ENCODE results near the gene CDH4.

The CDH4 gene

GRCh38 chr20:61900011-61900944, 648.2 kb downstream of the CDH4 start:
- no peaks in the 10 kb centered on the region for H3K4me1 ChIP-seq (ENCODE audit: control insufficient read depth, insufficient read depth, low read length)
- no peak overlapping the region for H3K9ac ChIP-seq (ENCODE audit: low read depth, low read length)
- H3K27me3 ChIP-seq (ENCODE audit: control insufficient read depth, insufficient read depth, low read length) = no peaks in the 10 kb centered on the region
- H3K4me3 ChIP-seq (ENCODE audit: low read depth, low read length) = no peak overlapping the region
- H3K9me3 ChIP-seq (ENCODE audit: control insufficient read depth, insufficient read depth, low read length) = no peaks in the 10 kb centered on the region
- H3K36me3 ChIP-seq (ENCODE audit: control insufficient read depth, insufficient read depth, low read length) = no peaks in the 10 kb centered on the region

- H3K9ac ChIP-seq (ENCODE audit: low read depth, low read length) = no peak overlapping the region
- H3K36me3 ChIP-seq (ENCODE audit: control insufficient read depth, insufficient read depth, low read length) = no peaks in the 10 kb centered on the region
- H3K27me3 ChIP-seq (ENCODE audit: control insufficient read depth, insufficient read depth, low read length) = no peaks in the 10 kb centered on the region
- no peak overlapping the region for H3K4me3 ChIP-seq (ENCODE audit: low read depth, low read length)
- no peaks in the 10 kb centered on the region for H3K9me3 ChIP-seq (ENCODE audit: control insufficient read depth, insufficient read depth, low read length)
- no peaks in the 10 kb centered on the region for H3K4me1 ChIP-seq (ENCODE audit: control insufficient read depth, insufficient read depth, low read length)
Observed at GRCh38 chr20:61900945-61901293, 648.9 kb downstream of the CDH4 start.

DNA sequence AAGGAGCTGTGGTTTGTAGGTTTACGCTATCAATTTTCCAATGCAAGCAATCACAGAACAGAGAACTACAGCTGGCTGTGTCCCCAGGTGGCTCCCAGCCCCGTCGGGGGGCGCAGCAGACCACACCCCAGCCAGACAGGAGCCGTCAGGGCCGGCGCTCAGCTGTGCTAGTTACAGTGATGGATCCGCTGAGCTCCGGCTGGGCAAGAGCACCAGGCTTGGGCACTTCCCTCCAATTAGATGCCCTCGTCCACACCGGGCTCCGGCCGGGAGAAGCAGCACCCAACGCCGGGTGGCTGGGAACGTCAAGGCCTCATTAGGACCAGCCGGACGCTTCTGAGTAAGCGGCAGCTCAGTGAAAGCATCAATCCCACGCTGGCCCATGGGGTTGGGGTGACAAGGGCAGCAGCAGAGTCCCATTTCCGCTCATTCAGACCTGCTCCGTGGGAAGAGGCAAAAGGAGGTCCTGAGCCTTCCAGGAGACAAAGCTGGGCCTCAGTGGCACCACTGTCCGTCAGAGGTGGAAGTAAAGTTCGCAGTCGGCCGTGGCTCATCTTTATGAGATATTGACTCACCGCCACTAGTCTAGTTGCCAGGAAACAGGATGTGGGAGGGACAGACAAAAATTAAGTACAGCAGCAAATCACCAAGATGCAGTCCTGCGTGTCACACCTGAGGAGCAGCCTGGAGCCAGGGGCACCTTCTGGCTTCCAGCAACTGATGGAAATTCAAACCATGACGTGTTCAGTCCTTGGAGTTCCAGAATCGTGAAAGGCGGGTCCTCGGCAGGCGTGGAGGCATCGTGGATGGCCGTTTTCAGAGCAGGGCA, 649.5 kb downstream of the CDH4 start:
- Histone ChIP-seq H3K4me3 (ENCODE audit: low read depth, low read length) (no peak overlapping the region), H3K27me3 (ENCODE audit: control insufficient read depth, insufficient read depth, low read length) (no peaks in the 10 kb centered on the region), H3K4me1 (ENCODE audit: control insufficient read depth, insufficient read depth, low read length) (no peaks in the 10 kb centered on the region), H3K36me3 (ENCODE audit: control insufficient read depth, insufficient read depth, low read length) (no peaks in the 10 kb centered on the region), H3K9ac (ENCODE audit: low read depth, low read length) (no peak overlapping the region), H3K9me3 (ENCODE audit: control insufficient read depth, insufficient read depth, low read length) (no peaks in the 10 kb centered on the region)

DNA sequence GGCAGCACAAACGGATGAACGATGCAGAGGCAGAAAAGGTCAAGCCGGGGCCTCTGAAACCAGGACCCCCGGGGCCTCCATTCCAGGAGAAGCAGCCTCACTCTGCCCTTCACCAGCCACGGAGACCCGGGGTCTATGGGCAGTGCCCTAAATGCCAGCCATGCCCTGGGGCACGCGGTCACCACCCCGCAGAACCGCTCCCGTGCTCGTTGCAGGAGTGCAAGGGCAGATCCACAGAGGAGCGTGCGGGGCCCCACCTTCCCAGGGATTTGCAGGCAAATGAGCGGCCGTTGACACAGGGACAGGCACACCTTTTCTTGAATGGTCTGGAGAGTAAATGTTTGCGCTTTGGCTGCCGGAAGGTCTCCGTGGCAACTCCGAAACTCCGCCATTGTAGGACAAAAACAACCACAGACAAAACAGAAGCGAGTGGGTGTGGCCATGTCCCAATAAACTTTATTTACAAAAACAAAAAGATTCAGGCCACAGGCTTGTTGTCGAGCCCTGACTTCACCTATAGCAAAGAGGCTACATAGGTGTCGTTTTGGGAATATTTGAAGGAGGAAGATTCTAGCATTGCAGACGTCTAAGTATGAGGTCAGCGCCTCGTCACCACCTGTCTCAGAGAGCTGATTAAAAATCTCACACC, 650.3 kb downstream of the CDH4 start:
- Histone ChIP-seq H3K9me3 (ENCODE audit: control insufficient read depth, insufficient read depth, low read length) (no peaks in the 10 kb centered on the region), H3K4me1 (ENCODE audit: control insufficient read depth, insufficient read depth, low read length) (no peaks in the 10 kb centered on the region), H3K27me3 (ENCODE audit: control insufficient read depth, insufficient read depth, low read length) (no peaks in the 10 kb centered on the region), H3K36me3 (ENCODE audit: control insufficient read depth, insufficient read depth, low read length) (no peaks in the 10 kb centered on the region), H3K9ac (ENCODE audit: low read depth, low read length) (no peak overlapping the region), H3K4me3 (ENCODE audit: low read depth, low read length) (no peak overlapping the region)

- H3K9ac ChIP-seq (ENCODE audit: low read depth, low read length) = no peak overlapping the region
- no peaks in the 10 kb centered on the region for H3K4me1 ChIP-seq (ENCODE audit: control insufficient read depth, insufficient read depth, low read length)
- H3K36me3 ChIP-seq (ENCODE audit: control insufficient read depth, insufficient read depth, low read length) = no peaks in the 10 kb centered on the region
- H3K27me3 ChIP-seq (ENCODE audit: control insufficient read depth, insufficient read depth, low read length) = no peaks in the 10 kb centered on the region
- H3K4me3 ChIP-seq (ENCODE audit: low read depth, low read length) = no peak overlapping the region
- H3K9me3 ChIP-seq (ENCODE audit: control insufficient read depth, insufficient read depth, low read length) = no peaks in the 10 kb centered on the region
Observed at GRCh38 chr20:61903575-61904340, 651.7 kb downstream of the CDH4 start.

- Histone ChIP-seq H3K4me3 (ENCODE audit: low read depth, low read length) (no peak overlapping the region), H3K4me1 (ENCODE audit: control insufficient read depth, insufficient read depth, low read length) (no peaks in the 10 kb centered on the region), H3K9me3 (ENCODE audit: control insufficient read depth, insufficient read depth, low read length) (no peaks in the 10 kb centered on the region), H3K27me3 (ENCODE audit: control insufficient read depth, insufficient read depth, low read length) (no peaks in the 10 kb centered on the region), H3K36me3 (ENCODE audit: control insufficient read depth, insufficient read depth, low read length) (no peaks in the 10 kb centered on the region), H3K9ac (ENCODE audit: low read depth, low read length) (no peak overlapping the region)
Observed at GRCh38 chr20:61904456-61904855, 652.4 kb downstream of the CDH4 start.

- H3K9ac ChIP-seq (ENCODE audit: low read depth, low read length) = no peak overlapping the region
- no peaks in the 10 kb centered on the region for H3K4me1 ChIP-seq (ENCODE audit: control insufficient read depth, insufficient read depth, low read length)
- no peaks in the 10 kb centered on the region for H3K9me3 ChIP-seq (ENCODE audit: control insufficient read depth, insufficient read depth, low read length)
- H3K27me3 ChIP-seq (ENCODE audit: control insufficient read depth, insufficient read depth, low read length) = no peaks in the 10 kb centered on the region
- no peaks in the 10 kb centered on the region for H3K36me3 ChIP-seq (ENCODE audit: control insufficient read depth, insufficient read depth, low read length)
- H3K4me3 ChIP-seq (ENCODE audit: low read depth, low read length) = no peak overlapping the region
Observed at GRCh38 chr20:61905781-61906523, 653.9 kb downstream of the CDH4 start.

DNA sequence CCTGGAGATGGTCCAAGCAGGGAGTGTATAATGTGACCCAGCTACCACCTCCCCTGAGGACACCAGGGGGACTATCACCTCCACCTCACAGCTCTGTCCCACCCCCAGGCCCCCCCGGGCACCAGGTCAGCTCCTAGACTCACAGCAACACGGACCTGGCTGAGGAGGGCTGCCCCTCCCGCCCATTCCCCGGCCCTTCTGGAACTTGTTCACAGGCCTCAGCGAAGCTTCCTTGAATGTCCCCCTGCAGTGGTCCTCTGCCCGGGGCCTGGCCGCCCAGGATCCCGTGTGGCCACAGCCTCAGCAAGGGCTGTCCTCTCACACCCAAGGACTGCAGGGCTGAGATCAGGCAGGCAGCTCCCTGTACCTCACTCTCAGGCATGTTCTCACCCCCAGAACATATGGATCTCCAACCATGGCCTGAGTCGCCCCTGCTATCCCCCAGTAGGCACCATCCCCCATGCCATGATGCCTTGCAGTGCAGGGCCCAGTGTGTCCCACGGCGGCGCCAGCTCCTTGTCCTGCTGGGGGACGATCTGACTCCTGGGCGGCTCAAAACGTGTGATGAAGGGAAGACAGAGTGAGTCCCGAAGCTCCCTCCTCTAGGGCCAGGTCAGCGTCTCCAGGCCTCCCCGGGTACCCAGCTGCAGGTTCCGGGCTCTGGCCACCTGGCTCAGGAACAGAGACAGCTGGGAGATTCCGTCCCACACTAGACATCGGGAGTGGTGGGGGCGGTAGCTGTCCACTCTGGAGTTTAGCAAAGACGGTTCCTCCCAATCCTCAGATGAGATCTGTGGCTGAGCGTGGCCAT, 655.2 kb downstream of the CDH4 start:
- Histone ChIP-seq H3K9me3 (ENCODE audit: control insufficient read depth, insufficient read depth, low read length) (no peaks in the 10 kb centered on the region), H3K27me3 (ENCODE audit: control insufficient read depth, insufficient read depth, low read length) (no peaks in the 10 kb centered on the region), H3K4me1 (ENCODE audit: control insufficient read depth, insufficient read depth, low read length) (no peaks in the 10 kb centered on the region), H3K4me3 (ENCODE audit: low read depth, low read length) (no peak overlapping the region), H3K36me3 (ENCODE audit: control insufficient read depth, insufficient read depth, low read length) (no peaks in the 10 kb centered on the region), H3K9ac (ENCODE audit: low read depth, low read length) (no peak overlapping the region)

GRCh38 chr20:61908057-61909026, 656.3 kb downstream of the CDH4 start:
- no peak overlapping the region for H3K9ac ChIP-seq (ENCODE audit: low read depth, low read length)
- no peaks in the 10 kb centered on the region for H3K4me1 ChIP-seq (ENCODE audit: control insufficient read depth, insufficient read depth, low read length)
- H3K36me3 ChIP-seq (ENCODE audit: control insufficient read depth, insufficient read depth, low read length) = no peaks in the 10 kb centered on the region
- H3K4me3 ChIP-seq (ENCODE audit: low read depth, low read length) = no peak overlapping the region
- no peaks in the 10 kb centered on the region for H3K27me3 ChIP-seq (ENCODE audit: control insufficient read depth, insufficient read depth, low read length)
- no peaks in the 10 kb centered on the region for H3K9me3 ChIP-seq (ENCODE audit: control insufficient read depth, insufficient read depth, low read length)
